ENCODE measurements around the gene MAPRE2.

The MAPRE2 gene

DNA sequence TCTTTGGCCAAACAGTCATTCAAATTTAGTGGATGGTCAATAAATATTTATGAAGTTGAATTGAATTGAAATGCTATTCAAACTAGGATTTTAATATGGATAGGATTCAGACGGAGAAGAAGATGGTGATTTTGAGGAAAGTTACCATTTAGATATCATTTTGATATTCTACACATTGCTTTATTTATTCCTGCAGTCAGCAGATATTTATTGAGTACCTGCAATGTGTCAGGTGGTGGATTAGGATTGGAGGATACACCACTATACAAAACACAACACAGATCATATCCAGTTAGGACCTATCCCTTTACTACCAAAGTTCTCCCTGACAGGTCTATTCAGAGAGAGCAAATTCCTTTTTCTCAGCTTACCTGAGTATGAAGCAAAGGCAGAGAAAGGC is 38.8 kb downstream of the MAPRE2 start:
- Histone ChIP-seq H2AFZ (ENCODE audit: low read length) (no peak overlapping the region), H3K9me3 (replicated peaks in 1 of 2; ENCODE audit: control insufficient read depth in 2 of 2, insufficient read depth in 1 of 2, low read depth in 1 of 2, low read length in 2 of 2) (peaks cover 0 to 3% of the 10 kb centered on the region in 2 donors), H3K14ac (ENCODE audit: low read length) (no peak overlapping the region), H2AK5ac (ENCODE audit: low read depth, low read length) (no peak overlapping the region), H2BK15ac (ENCODE audit: low read length) (no peak overlapping the region), H3K36me3 (replicated peaks in 1 of 2; ENCODE audit: control insufficient read depth in 2 of 2, insufficient read depth in 2 of 2, low read length in 2 of 2) (no peaks in the 10 kb centered on the region), H3K4me3 (ENCODE audit: low read length in 2 of 2) (no peak overlapping the region), H3K27me3 (ENCODE audit: control insufficient read depth in 3 of 3, insufficient read depth in 3 of 3, low read depth in 1 of 3, low read length in 3 of 3) (no peaks in the 10 kb centered on the region), H2BK120ac (ENCODE audit: low read depth, low read length) (no peak overlapping the region), H3K4me1 (ENCODE audit: control insufficient read depth in 2 of 2, insufficient read depth in 1 of 2, low read depth in 1 of 2, low read length in 2 of 2) (peaks cover 0 to 2% of the 10 kb centered on the region in 2 donors), H2BK5ac (ENCODE audit: low read length) (no peak overlapping the region), H3K79me1 (ENCODE audit: low read depth, low read length) (no peaks in the 10 kb centered on the region), H3K18ac (ENCODE audit: low read length) (no peak overlapping the region), H3K27ac (replicated peaks; ENCODE audit: low read length) (no peak overlapping the region), H3K9ac (ENCODE audit: low read depth, low read length, poor library complexity) (no peak overlapping the region), H4K8ac (ENCODE audit: low read depth, low read length) (no peak overlapping the region), H3K4me2 (ENCODE audit: insufficient read depth, low read length, poor library complexity, severe bottlenecking) (no peak overlapping the region), H3K4ac (ENCODE audit: low read length) (no peak overlapping the region), H2BK12ac (ENCODE audit: low read length) (no peak overlapping the region), H3K23ac (ENCODE audit: low read depth, low read length, poor library complexity) (no peak overlapping the region), H4K91ac (ENCODE audit: low read depth, low read length, poor library complexity) (no peak overlapping the region)
- no peak for DNase-seq (ENCODE audit: low spot score)
- 100% methylated on average over 1 of the region's 1 CpG; no CpG with 5 or more reads in 1 of the 2 donors for WGBS, 2 donors (ENCODE audit: extremely low coverage in 2 of 2, insufficient read length in 2 of 2, insufficient replicate concordance in 1 of 2)

DNA sequence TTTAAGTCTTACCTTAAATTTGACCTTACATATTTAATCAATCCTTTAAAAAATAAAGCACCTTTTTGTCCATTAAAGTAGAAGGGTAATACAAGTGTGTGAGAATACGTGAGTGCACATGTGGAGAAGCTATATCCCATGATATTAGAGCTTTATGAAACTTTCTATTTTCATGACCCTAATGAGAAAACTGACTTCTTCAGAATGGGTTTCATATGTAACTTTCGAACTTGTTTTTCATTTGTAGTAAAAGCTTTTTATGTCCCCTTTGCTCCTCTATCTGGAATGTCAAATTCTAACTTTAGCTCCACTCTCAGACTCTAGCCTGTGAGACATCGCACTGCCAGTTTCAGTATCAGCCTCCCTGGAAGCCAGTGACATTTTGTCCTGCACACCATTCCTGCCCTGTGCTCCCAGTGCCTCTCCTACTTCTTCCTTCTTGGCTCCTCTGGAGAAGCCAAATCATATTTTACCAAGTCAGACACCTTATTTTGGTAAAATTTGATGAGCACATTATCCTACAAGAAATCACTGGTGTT is 42.0 kb downstream of the MAPRE2 start:
- no peak overlapping the region for H3K4me3 ChIP-seq (ENCODE audit: low read length in 2 of 2)
- H3K27me3 ChIP-seq (ENCODE audit: control insufficient read depth in 3 of 3, insufficient read depth in 3 of 3, low read depth in 1 of 3, low read length in 3 of 3) = no peaks in the 10 kb centered on the region
- no peak overlapping the region for H2AFZ ChIP-seq (ENCODE audit: low read length)
- no peak overlapping the region for H3K4ac ChIP-seq (ENCODE audit: low read length)
- H3K36me3 ChIP-seq (replicated peaks in 1 of 2; ENCODE audit: control insufficient read depth in 2 of 2, insufficient read depth in 2 of 2, low read length in 2 of 2) = no peaks in the 10 kb centered on the region
- H3K18ac ChIP-seq (ENCODE audit: low read length) = no peak overlapping the region
- H4K8ac ChIP-seq (ENCODE audit: low read depth, low read length) = no peak overlapping the region
- H3K79me1 ChIP-seq (ENCODE audit: low read depth, low read length) = no peaks in the 10 kb centered on the region
- no peak for DNase-seq (ENCODE audit: low spot score)
- H2BK120ac ChIP-seq (ENCODE audit: low read depth, low read length) = no peak overlapping the region
- WGBS, 2 donors (ENCODE audit: extremely low coverage in 2 of 2, insufficient read length in 2 of 2, insufficient replicate concordance in 1 of 2) = no CpG with 5 or more reads among the region's 3 CpGs
- no peaks in the 10 kb centered on the region for H3K4me1 ChIP-seq (ENCODE audit: control insufficient read depth in 2 of 2, insufficient read depth in 1 of 2, low read depth in 1 of 2, low read length in 2 of 2)
- H2BK12ac ChIP-seq (ENCODE audit: low read length) = no peak overlapping the region
- H3K23ac ChIP-seq (ENCODE audit: low read depth, low read length, poor library complexity) = no peak overlapping the region
- no peak overlapping the region for H2BK15ac ChIP-seq (ENCODE audit: low read length)
- no peak overlapping the region for H3K4me2 ChIP-seq (ENCODE audit: insufficient read depth, low read length, poor library complexity, severe bottlenecking)
- H3K9ac ChIP-seq (ENCODE audit: low read depth, low read length, poor library complexity) = no peak overlapping the region
- peaks cover 0 to 3% of the 10 kb centered on the region in 2 donors for H3K9me3 ChIP-seq (replicated peaks in 1 of 2; ENCODE audit: control insufficient read depth in 2 of 2, insufficient read depth in 1 of 2, low read depth in 1 of 2, low read length in 2 of 2)
- no peak overlapping the region for H2BK5ac ChIP-seq (ENCODE audit: low read length)
- H4K91ac ChIP-seq (ENCODE audit: low read depth, low read length, poor library complexity) = no peak overlapping the region
- H3K27ac ChIP-seq (replicated peaks; ENCODE audit: low read length) = no peak overlapping the region
- H2AK5ac ChIP-seq (ENCODE audit: low read depth, low read length) = no peak overlapping the region
- no peak overlapping the region for H3K14ac ChIP-seq (ENCODE audit: low read length)

GRCh38 chr18:35084494-35085449 is 43.6 kb downstream of the MAPRE2 start:
- H3K4ac ChIP-seq (ENCODE audit: low read length) = no peak overlapping the region
- DNase-seq (ENCODE audit: low spot score) = no peak
- H4K91ac ChIP-seq (ENCODE audit: low read depth, low read length, poor library complexity) = no peak overlapping the region
- no peak overlapping the region for H3K18ac ChIP-seq (ENCODE audit: low read length)
- peaks cover 0 to 3% of the 10 kb centered on the region in 2 donors for H3K9me3 ChIP-seq (replicated peaks in 1 of 2; ENCODE audit: control insufficient read depth in 2 of 2, insufficient read depth in 1 of 2, low read depth in 1 of 2, low read length in 2 of 2)
- no peak overlapping the region for H2AFZ ChIP-seq (ENCODE audit: low read length)
- no peak overlapping the region for H3K4me2 ChIP-seq (ENCODE audit: insufficient read depth, low read length, poor library complexity, severe bottlenecking)
- H3K27me3 ChIP-seq (ENCODE audit: control insufficient read depth in 3 of 3, insufficient read depth in 3 of 3, low read depth in 1 of 3, low read length in 3 of 3) = no peaks in the 10 kb centered on the region
- H2AK5ac ChIP-seq (ENCODE audit: low read depth, low read length) = no peak overlapping the region
- H3K36me3 ChIP-seq (replicated peaks in 1 of 2; ENCODE audit: control insufficient read depth in 2 of 2, insufficient read depth in 2 of 2, low read length in 2 of 2) = no peaks in the 10 kb centered on the region
- no peak overlapping the region for H3K14ac ChIP-seq (ENCODE audit: low read length)
- H3K27ac ChIP-seq (replicated peaks; ENCODE audit: low read length) = no peak overlapping the region
- H2BK5ac ChIP-seq (ENCODE audit: low read length) = no peak overlapping the region
- H2BK120ac ChIP-seq (ENCODE audit: low read depth, low read length) = no peak overlapping the region
- H2BK15ac ChIP-seq (ENCODE audit: low read length) = no peak overlapping the region
- H3K79me1 ChIP-seq (ENCODE audit: low read depth, low read length) = no peaks in the 10 kb centered on the region
- no peak overlapping the region for H2BK12ac ChIP-seq (ENCODE audit: low read length)
- H3K4me1 ChIP-seq (ENCODE audit: control insufficient read depth in 2 of 2, insufficient read depth in 1 of 2, low read depth in 1 of 2, low read length in 2 of 2) = peaks cover 0 to 1% of the 10 kb centered on the region in 2 donors
- no peak overlapping the region for H3K23ac ChIP-seq (ENCODE audit: low read depth, low read length, poor library complexity)
- no peak overlapping the region for H3K9ac ChIP-seq (ENCODE audit: low read depth, low read length, poor library complexity)
- no peak overlapping the region for H4K8ac ChIP-seq (ENCODE audit: low read depth, low read length)
- WGBS, 2 donors (ENCODE audit: extremely low coverage in 2 of 2, insufficient read length in 2 of 2, insufficient replicate concordance in 1 of 2) = no CpG with 5 or more reads among the region's 5 CpGs
- no peak overlapping the region for H3K4me3 ChIP-seq (ENCODE audit: low read length in 2 of 2)
